OCI-LY7 (cell line): ENCODE results near the gene NDUFS8. TPM values are rescaled to one million over a fixed set of nuclear protein-coding genes. Genes with fewer than 3 reads are reported as not detected.

Source experiments
- BruUV-seq: library from RNA; stranded (reverse); fragments of 400-500 nt; replicated peaks from 2 replicates; lab custom pipeline; 2021; lab: Mats Ljungman, UMichigan
- CTCF ChIA-PET: fragments of 300-600 bp; sonication (Branson Sonifier 250); formaldehyde crosslinking; loops from one replicate; lab custom pipeline; 2022; ENCODE audit warnings: antibody characterized with exemption; ENCODE audit not compliant: unreplicated experiment; lab: Charles Lee
- POLR2A ChIA-PET: fragments of 300-600 bp; sonication (Branson Sonifier 250); formaldehyde crosslinking; loops from one replicate; lab custom pipeline; 2022; ENCODE audit warnings: antibody characterized with exemption; lab: Charles Lee
- DNase-seq: peaks from one replicate; pipeline ENCODE4 v3.0.0-alpha.2; 2015; ENCODE audit warnings: low spot score
- H2AFZ ChIP-seq: fragments of 200-600 bp; sonication (generic), shearing (Covaris generic); 2 replicates; pipeline ENCODE4 v1.6.1; 2014; ENCODE audit warnings: mild to moderate bottlenecking, antibody characterized with exemption, low read length, moderate library complexity
- H3K27ac ChIP-seq: fragments of 200-600 bp; sonication (generic); 2 replicates; pipeline ENCODE4 v1.5.1; 2014; ENCODE audit warnings: mixed run types, low read depth, mild to moderate bottlenecking, moderate library complexity, low read length, inconsistent platforms; ENCODE audit not compliant: poor library complexity, severe bottlenecking
- H3K36me3 ChIP-seq: fragments of 200-600 bp; sonication (generic); 2 replicates; pipeline ENCODE4 v1.6.1; 2014; ENCODE audit warnings: mild to moderate bottlenecking, antibody characterized with exemption, low read length, moderate library complexity, mixed read lengths; ENCODE audit not compliant: insufficient read depth
- H3K4me1 ChIP-seq: fragments of 200-600 bp; sonication (generic); 2 replicates; pipeline ENCODE4 v1.5.1; 2014; ENCODE audit warnings: mild to moderate bottlenecking, low read length; ENCODE audit not compliant: insufficient read depth, poor library complexity, severe bottlenecking
- H3K4me2 ChIP-seq: fragments of 200-600 bp; sonication (generic); 2 replicates; pipeline ENCODE4 v1.6.1; 2014; ENCODE audit warnings: mild to moderate bottlenecking, low read length
- H3K4me3 ChIP-seq: fragments of 200-600 bp; sonication (generic); 2 replicates; pipeline ENCODE4 v1.5.1; 2014; ENCODE audit warnings: mild to moderate bottlenecking, low read depth, low read length; ENCODE audit not compliant: poor library complexity, severe bottlenecking
- H3K79me2 ChIP-seq: fragments of 200-600 bp; sonication (generic); 2 replicates; pipeline ENCODE4 v1.6.1; 2016; ENCODE audit warnings: low read depth, mild to moderate bottlenecking, low read length, moderate library complexity, mixed read lengths; ENCODE audit not compliant: insufficient read depth
- H3K9me2 ChIP-seq: fragments of 200-600 bp; sonication (generic); 2 replicates; pipeline ENCODE4 v1.6.1; 2016; ENCODE audit warnings: mild to moderate bottlenecking, low read length, mixed read lengths; ENCODE audit not compliant: insufficient read depth
- H3K9me3 ChIP-seq: fragments of 200-600 bp; sonication (generic); 2 replicates; pipeline ENCODE4 v1.6.1; 2014; ENCODE audit warnings: mild to moderate bottlenecking, mixed run types, low read length, mixed read lengths
- H4K20me1 ChIP-seq: fragments of 200-600 bp; sonication (generic); 2 replicates; pipeline ENCODE4 v1.6.1; 2014; ENCODE audit warnings: mild to moderate bottlenecking, antibody characterized with exemption, low read length, moderate library complexity, mixed read lengths; ENCODE audit not compliant: insufficient read depth
- EZH2phosphoT487 ChIP-seq: fragments of 200-600 bp; sonication (generic); IDR thresholded peaks from 2 replicates; pipeline ENCODE4 v1.6.1; 2018; ENCODE audit warnings: low read depth, borderline replicate concordance, mild to moderate bottlenecking, mixed run types, antibody characterized with exemption, low read length, moderate library complexity, mixed read lengths
- intact Hi-C: fragments of 100-400 bp; cut with micrococcal nuclease; formaldehyde crosslinking; loops from one replicate; pipeline ENCODE4 v1.10.0; 2022; ENCODE audit not compliant: unreplicated experiment
- total RNA-seq, 2 experiments: library from RNA; depleted of rRNA in 1 of 2; stranded (reverse); fragments of >200 nt in 1 of 2; shearing (Covaris generic) in 1 of 2; gene quantifications; 2 replicates each; pipeline ENCODE4 v1.2.3, GENCODE V29; 2014 to 2022
- TF ChIP-seq, protein P1 (sequence below): fragments of 200-600 bp; sonication (generic); conservative IDR thresholded peaks from 2 replicates; pipeline ENCODE4 v1.5.1; 2014; ENCODE audit warnings: mild to moderate bottlenecking, antibody characterized with exemption, low read length, moderate library complexity, mixed read lengths

NDUFS8 gene
- total RNA-seq, 2 experiments from 2014 or later: 126 to 173 TPM

DNA sequence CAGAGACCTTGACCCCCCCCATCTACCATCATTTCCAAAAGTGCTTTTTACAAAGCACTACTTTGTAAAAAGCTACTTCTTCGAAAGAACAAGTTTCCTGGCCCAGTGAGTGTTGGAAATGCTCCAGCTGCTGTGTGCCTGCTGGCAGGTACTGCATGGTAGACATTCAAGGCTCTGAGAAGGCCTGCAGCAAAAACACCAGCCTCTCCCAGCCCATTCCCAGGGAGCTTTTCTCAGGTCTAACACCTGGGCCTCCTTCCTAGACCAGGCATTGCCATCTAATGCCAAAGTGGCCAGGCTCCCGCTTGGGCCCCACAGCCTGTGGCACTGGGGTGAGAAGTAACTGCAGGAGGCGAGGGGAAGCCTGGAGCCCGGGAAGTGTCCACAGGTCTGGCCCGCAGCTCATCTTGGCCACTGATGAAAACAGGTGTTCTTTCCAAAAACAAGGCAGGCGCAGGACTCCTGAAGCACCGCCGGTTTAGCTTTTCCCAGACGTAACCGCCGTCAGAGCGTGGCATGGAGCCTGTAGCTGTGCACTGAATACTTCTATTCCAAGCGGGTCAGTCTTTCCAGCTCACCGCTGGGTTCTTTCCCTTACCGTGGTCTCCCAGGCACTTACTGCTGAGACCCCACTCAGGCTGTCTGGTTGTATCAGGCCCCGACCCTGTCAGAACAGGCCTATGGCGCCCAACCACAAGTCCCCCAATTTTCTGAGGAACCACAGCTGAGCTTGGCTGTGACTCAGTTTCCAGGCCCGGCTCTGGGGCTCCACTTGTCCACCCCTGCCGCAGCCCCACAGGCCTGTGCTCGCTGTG, 7.1 kb downstream of the NDUFS8 start:
- POLR2A ChIA-PET: interaction anchor here (1.1 kb wide), 1 partner anchor 230 kb away, joined by 3 read pairs; no protein-coding TSS in a partner anchor
- BruUV-seq: no TSS peak
- no peak for DNase-seq
- Histone ChIP-seq H3K36me3 (peaks cover 36% of the 10 kb centered on the region), H4K20me1 (no peaks in the 10 kb centered on the region), H3K27ac (peak overlapping the region; percentile 79), H3K4me1 (peaks cover 30% of the 10 kb centered on the region), H3K79me2 (peaks cover 21% of the 10 kb centered on the region; the same call in 1 of the 2 replicates), H3K4me2 (peak overlapping the region; percentile 97), H3K9me3 (no peaks in the 10 kb centered on the region), H3K9me2 (no peaks in the 10 kb centered on the region), H2AFZ (no peak overlapping the region), H3K4me3 (no peak overlapping the region)
- CTCF ChIA-PET: no interaction called here
- intact Hi-C loops: loop anchor here (2.0 kb wide), 1 partner anchor 83 kb away; the partner anchor contains the start of gene CHKA
- no peak for TF ChIP-seq EZH2phosphoT487
- TF ChIP-seq, protein P1, sequence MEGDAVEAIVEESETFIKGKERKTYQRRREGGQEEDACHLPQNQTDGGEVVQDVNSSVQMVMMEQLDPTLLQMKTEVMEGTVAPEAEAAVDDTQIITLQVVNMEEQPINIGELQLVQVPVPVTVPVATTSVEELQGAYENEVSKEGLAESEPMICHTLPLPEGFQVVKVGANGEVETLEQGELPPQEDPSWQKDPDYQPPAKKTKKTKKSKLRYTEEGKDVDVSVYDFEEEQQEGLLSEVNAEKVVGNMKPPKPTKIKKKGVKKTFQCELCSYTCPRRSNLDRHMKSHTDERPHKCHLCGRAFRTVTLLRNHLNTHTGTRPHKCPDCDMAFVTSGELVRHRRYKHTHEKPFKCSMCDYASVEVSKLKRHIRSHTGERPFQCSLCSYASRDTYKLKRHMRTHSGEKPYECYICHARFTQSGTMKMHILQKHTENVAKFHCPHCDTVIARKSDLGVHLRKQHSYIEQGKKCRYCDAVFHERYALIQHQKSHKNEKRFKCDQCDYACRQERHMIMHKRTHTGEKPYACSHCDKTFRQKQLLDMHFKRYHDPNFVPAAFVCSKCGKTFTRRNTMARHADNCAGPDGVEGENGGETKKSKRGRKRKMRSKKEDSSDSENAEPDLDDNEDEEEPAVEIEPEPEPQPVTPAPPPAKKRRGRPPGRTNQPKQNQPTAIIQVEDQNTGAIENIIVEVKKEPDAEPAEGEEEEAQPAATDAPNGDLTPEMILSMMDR: no peak

DNA sequence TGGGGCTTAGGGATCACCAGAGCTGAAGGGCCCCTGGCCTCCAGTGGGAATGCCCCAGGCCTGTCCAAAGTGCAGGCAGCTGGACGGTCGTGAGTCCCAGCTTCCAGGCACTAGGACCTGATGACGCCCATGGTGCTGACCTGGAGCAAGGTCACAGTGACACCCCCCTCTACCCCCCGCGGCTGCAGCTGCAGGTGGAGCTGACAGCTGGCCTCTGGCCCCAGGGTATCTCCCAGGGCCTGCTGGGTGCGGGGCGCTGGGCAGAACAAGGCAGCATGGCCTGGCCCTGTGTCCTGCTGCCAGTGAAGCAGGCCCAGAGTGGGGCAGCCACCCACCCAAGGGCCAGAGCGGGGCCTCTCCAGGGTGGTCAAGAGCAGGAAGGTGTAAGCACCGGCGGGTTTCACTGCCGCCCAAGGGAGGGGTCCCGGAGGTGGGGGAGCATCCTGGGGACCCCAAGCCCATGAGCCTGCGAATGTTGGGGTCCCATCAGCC, 7.8 kb downstream of the NDUFS8 start:
- POLR2A ChIA-PET: interaction anchor here (0.6 to 1.2 kb wide), 4 partner anchors 8 to 557 kb away, joined by 3 to 5 read pairs (median 4); partner anchors contain the start of gene NDUFS8
- no peaks in the 10 kb centered on the region for H4K20me1 ChIP-seq
- peak overlapping the region; percentile 97 for H3K4me2 ChIP-seq
- H3K9me3 ChIP-seq: no peaks in the 10 kb centered on the region
- no TSS peak for BruUV-seq
- H3K27ac ChIP-seq: peak overlapping the region; percentile 79
- H2AFZ ChIP-seq: peak overlapping the region; percentile 42; the same call in 1 of the 2 replicates
- peak overlapping the region; percentile 79 for H3K4me3 ChIP-seq
- H3K79me2 ChIP-seq: peaks cover 21% of the 10 kb centered on the region; the same call in 1 of the 2 replicates
- TF ChIP-seq EZH2phosphoT487: no peak
- TF ChIP-seq, protein P1: no peak
- H3K9me2 ChIP-seq: no peaks in the 10 kb centered on the region
- peak; percentile 27 for DNase-seq
- H3K4me1 ChIP-seq: peaks cover 30% of the 10 kb centered on the region
- intact Hi-C loops: loop anchor here (2.0 kb wide), 1 partner anchor 83 kb away; the partner anchor contains the start of gene CHKA
- CTCF ChIA-PET: interaction anchor here (0.5 kb wide), 1 partner anchor 28 kb away, joined by 5 read pairs; the partner anchor contains the start of gene ALDH3B1
- H3K36me3 ChIP-seq: peaks cover 37% of the 10 kb centered on the region
